Measurements from ENCODE around the gene TTC34.
"Not testable (repeated sequence)": the region's sequence is repeated elsewhere in the genome, so short reads cannot be mapped to it uniquely, and the experiment has no call there.

DNA sequence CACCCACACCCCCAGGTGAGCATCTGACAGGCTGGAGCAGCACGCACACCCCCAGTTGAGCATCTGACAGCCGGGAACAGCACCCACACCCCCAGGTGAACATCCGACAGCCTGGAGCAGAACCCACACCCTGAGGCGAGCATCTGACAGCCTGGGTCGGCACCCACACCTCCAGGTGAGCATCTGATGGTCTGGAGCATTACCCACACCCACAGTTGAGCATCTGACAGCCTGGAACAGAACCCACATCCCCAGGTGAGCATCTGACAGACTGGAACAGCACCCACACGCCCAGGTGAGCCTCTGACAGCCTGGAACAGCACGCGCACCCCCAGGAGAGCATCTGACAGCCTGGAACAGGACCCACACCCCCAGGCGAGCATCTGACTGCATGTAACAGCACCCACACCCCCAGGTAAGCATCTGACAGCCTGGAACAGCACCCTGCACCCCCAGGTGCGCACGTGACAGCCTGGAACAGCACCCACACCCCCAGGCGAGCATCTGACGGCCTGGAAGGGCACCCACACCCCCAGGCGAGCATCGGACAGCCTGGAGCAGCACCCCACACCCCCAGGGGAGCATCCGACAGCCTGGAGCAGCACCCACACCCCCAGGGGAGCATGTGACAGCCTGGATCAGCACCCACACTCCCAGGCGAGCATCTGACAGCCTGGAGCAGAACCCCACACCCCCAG lies 113.7 kb downstream of the TTC34 start:
- TF ChIP-seq POLR2A (IDR thresholded peaks at IDR 0.05; ENCODE audit: low read length); GATA1 (IDR thresholded peaks at IDR 0.05; ENCODE audit: low read depth, low read length): not testable (repeated sequence)
